ENCODE data around the gene MLLT10. TPM values are rescaled to one million over a fixed set of nuclear protein-coding genes. Genes with fewer than 3 reads are reported as not detected.

MLLT10 gene
- total RNA-seq, 1 experiment from 2014 or later = 45.2 TPM

GRCh38 chr10:21516242-21517131 lies 17.5 kb upstream of the MLLT10 start:
- intact Hi-C loops (cut with micrococcal nuclease) = loop anchor here (5.0 kb wide), 1 partner anchor 239 kb away; no protein-coding TSS in a partner anchor
- ChIA-PET RAD21 (ENCODE audit: low non-redundant PET in 1 of 2, low total read pairs in 2 of 2, uncharacterized antibody in 2 of 2, unreplicated experiment in 2 of 2) (interaction anchor here in 1 of 2 experiments (0.5 kb wide), 1 partner anchor 18 kb away, joined by 4 read pairs; the partner anchor contains the start of gene MLLT10), POLR2A (interaction anchor here (0.7 kb wide), 1 partner anchor 19 kb away, joined by 3 read pairs; no protein-coding TSS in a partner anchor), CTCF (no interaction called here)
- Histone ChIP-seq H3K4me1 (ENCODE audit: control insufficient read depth in 1 of 2, insufficient read depth in 2 of 2, low read length in 2 of 2) (peaks cover 13 to 30% of the 10 kb centered on the region in 2 experiments; a peak in 3 of 4 replicates), H3K9me2 (ENCODE audit: insufficient read depth) (no peaks in the 10 kb centered on the region), H3K36me3 (ENCODE audit: control insufficient read depth in 1 of 2, insufficient read depth in 2 of 2, low read length in 2 of 2) (no peaks in the 10 kb centered on the region), H3K9me3 (ENCODE audit: control insufficient read depth in 1 of 2, insufficient read depth in 1 of 2, low read depth in 1 of 2, low read length in 2 of 2) (no peaks in the 10 kb centered on the region), H3K27ac (ENCODE audit: low read depth, low read length) (peak overlapping the region; percentile 47; the same call in 1 of the 2 replicates), H3K4me2 (ENCODE audit: low read length) (peak overlapping the region; percentile 92), H3K9ac (ENCODE audit: low read length) (peak overlapping the region; percentile 49), H3K4me3 (replicated peaks in 1 of 2; ENCODE audit: low read depth in 1 of 2, low read length in 2 of 2) (peak overlapping the region; percentile 51 to 63), H4K20me1 (ENCODE audit: insufficient read depth) (no peaks in the 10 kb centered on the region), H3K79me2 (ENCODE audit: insufficient read depth, low read length) (no peaks in the 10 kb centered on the region), H3K27me3 (ENCODE audit: insufficient read depth, low read length) (no peaks in the 10 kb centered on the region), H2AFZ (ENCODE audit: low read depth, low read length, poor library complexity, severe bottlenecking) (no peak overlapping the region)
- peak; percentile 67 for ATAC-seq
- TF ChIP-seq EZH2 (IDR thresholded peaks at IDR 0.05) = no peak
- TF ChIP-seq JUND (IDR thresholded peaks at IDR 0.05) = no peak
- TF ChIP-seq POLR2AphosphoS5 (IDR thresholded peaks at IDR 0.05; ENCODE audit: low read depth, low read length) = no peak
- TF ChIP-seq POLR2A (IDR thresholded peaks at IDR 0.05; ENCODE audit: borderline replicate concordance, extremely low read depth, insufficient read depth, insufficient read length) = no peak
- DNase-seq (ENCODE audit: low read depth, low spot score) = no peak
- BruUV-seq (replicated peaks) = no TSS peak

- H3K79me2 ChIP-seq (ENCODE audit: insufficient read depth, low read length) = no peaks in the 10 kb centered on the region
- H2AFZ ChIP-seq (ENCODE audit: low read depth, low read length, poor library complexity, severe bottlenecking) = peak overlapping the region; percentile 82
- peak overlapping the region; percentile 29 for H3K9ac ChIP-seq (ENCODE audit: low read length)
- intact Hi-C loops (cut with micrococcal nuclease) = loop anchor here (5.0 kb wide), 1 partner anchor 240 kb away; no protein-coding TSS in a partner anchor
- H3K4me2 ChIP-seq (ENCODE audit: low read length) = peak overlapping the region; percentile 92
- RAD21 ChIA-PET (ENCODE audit: low non-redundant PET in 1 of 2, low total read pairs in 2 of 2, uncharacterized antibody in 2 of 2, unreplicated experiment in 2 of 2) = interaction anchor here in 1 of 2 experiments (0.7 kb wide), 1 partner anchor 493 kb away, joined by 3 read pairs; no protein-coding TSS in a partner anchor
- DNase-seq (ENCODE audit: low read depth, low spot score) (no peak), ATAC-seq (peak; percentile 81)
- POLR2A ChIA-PET = interaction anchor here (0.7 to 1.4 kb wide), 3 partner anchors 10 to 20 kb away, joined by 3 to 10 read pairs (median 9); no protein-coding TSS in a partner anchor
- no peaks in the 10 kb centered on the region for H4K20me1 ChIP-seq (ENCODE audit: insufficient read depth)
- H3K27me3 ChIP-seq (ENCODE audit: insufficient read depth, low read length) = no peaks in the 10 kb centered on the region
- CTCF ChIA-PET = interaction anchor here (1.1 to 1.2 kb wide), 2 partner anchors 21 to 276 kb away, joined by 3 to 6 read pairs; no protein-coding TSS in a partner anchor
- no peaks in the 10 kb centered on the region for H3K36me3 ChIP-seq (ENCODE audit: control insufficient read depth in 1 of 2, insufficient read depth in 2 of 2, low read length in 2 of 2)
- H3K4me1 ChIP-seq (ENCODE audit: control insufficient read depth in 1 of 2, insufficient read depth in 2 of 2, low read length in 2 of 2) = peaks cover 13 to 30% of the 10 kb centered on the region in 2 experiments; a peak in 3 of 4 replicates
- peak overlapping the region; percentile 42 to 63 for H3K4me3 ChIP-seq (replicated peaks in 1 of 2; ENCODE audit: low read depth in 1 of 2, low read length in 2 of 2)
- H3K27ac ChIP-seq (ENCODE audit: low read depth, low read length) = peak overlapping the region; percentile 47
- no TSS peak for BruUV-seq (replicated peaks)
- no peaks in the 10 kb centered on the region for H3K9me3 ChIP-seq (ENCODE audit: control insufficient read depth in 1 of 2, insufficient read depth in 1 of 2, low read depth in 1 of 2, low read length in 2 of 2)
- H3K9me2 ChIP-seq (ENCODE audit: insufficient read depth) = no peaks in the 10 kb centered on the region
- TF ChIP-seq RAD21 (IDR thresholded peaks at IDR 0.05; ENCODE audit: low read depth) (no peak), POLR2AphosphoS5 (IDR thresholded peaks at IDR 0.05; ENCODE audit: low read depth, low read length) (no peak), JUND (IDR thresholded peaks at IDR 0.05) (no peak), SRF (IDR thresholded peaks at IDR 0.05; ENCODE audit: low read depth) (no peak), EZH2phosphoT487 (IDR thresholded peaks at IDR 0.05; ENCODE audit: borderline replicate concordance) (no peak), ELF1 (IDR thresholded peaks at IDR 0.05; ENCODE audit: borderline replicate concordance, low read depth) (no peak), SIN3A (IDR thresholded peaks at IDR 0.05; ENCODE audit: low read depth) (0 out of 2 replicates have a peak, but pooled peaks have one; percentile 31), ZFX (IDR thresholded peaks at IDR 0.05) (peak; percentile 43; the same call in 1 of the 2 replicates), CTCF (IDR thresholded peaks at IDR 0.05 in 2 of 3, conservative IDR thresholded peaks at IDR 0.05 in 1 of 3; ENCODE audit: borderline replicate concordance in 1 of 3, insufficient read depth in 1 of 3, low read depth in 2 of 3, low read length in 2 of 3) (no peak), FOSL1 (IDR thresholded peaks at IDR 0.05; ENCODE audit: low read depth) (no peak), ATF3 (IDR thresholded peaks at IDR 0.05) (no peak), ZNF274 (IDR thresholded peaks at IDR 0.05; ENCODE audit: low read depth, low read length) (no peak)
- TF ChIP-seq, protein P1, sequence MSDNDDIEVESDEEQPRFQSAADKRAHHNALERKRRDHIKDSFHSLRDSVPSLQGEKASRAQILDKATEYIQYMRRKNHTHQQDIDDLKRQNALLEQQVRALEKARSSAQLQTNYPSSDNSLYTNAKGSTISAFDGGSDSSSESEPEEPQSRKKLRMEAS (IDR thresholded peaks at IDR 0.05) = peak; percentile 51
Observed at GRCh38 chr10:21517134-21518031, 16.6 kb upstream of the MLLT10 start.
